HEK293 (cell line): ENCODE measurements around the gene TTC31.

ENCODE experiments used
- GLI2 ChIP-seq: fragments of 450-650 bp; formaldehyde crosslinking; IDR thresholded peaks from 2 replicates; pipeline ENCODE4; 2017; ENCODE audit warnings: missing biosample characterization, missing genetic modification characterization, low read depth, borderline replicate concordance
- GLIS1 ChIP-seq: fragments of 450-650 bp; formaldehyde crosslinking; IDR thresholded peaks from 2 replicates; pipeline ENCODE4 v1.5.1; 2016; ENCODE audit warnings: missing biosample characterization, missing genetic modification characterization
- GLIS2 ChIP-seq: fragments of 450-650 bp; formaldehyde crosslinking; IDR thresholded peaks from 2 replicates; pipeline ENCODE4 v1.5.1; 2016; ENCODE audit warnings: missing biosample characterization, missing genetic modification characterization
- MEIS1 ChIP-seq: sonication (generic); formaldehyde crosslinking; IDR thresholded peaks from 2 replicates; pipeline ENCODE4 v1.8.1; 2022; ENCODE audit warnings: missing genetic modification reagents, mild to moderate bottlenecking, borderline replicate concordance
- OSR2 ChIP-seq: fragments of 450-650 bp; formaldehyde crosslinking; IDR thresholded peaks from 2 replicates; pipeline ENCODE4 v1.5.1; 2016; ENCODE audit warnings: missing biosample characterization, missing genetic modification characterization
- OVOL3 ChIP-seq: fragments of 450-650 bp; formaldehyde crosslinking; IDR thresholded peaks from 2 replicates; pipeline ENCODE4 v1.5.1; 2016; ENCODE audit warnings: missing biosample characterization, missing genetic modification characterization
- RBAK ChIP-seq: fragments of 450-650 bp; formaldehyde crosslinking; IDR thresholded peaks from 2 replicates; pipeline ENCODE4 v1.5.1; 2016; ENCODE audit warnings: missing biosample characterization, missing genetic modification characterization
- TRIM28 ChIP-seq: IDR thresholded peaks from 2 replicates; pipeline ENCODE4 v1.6.1; 2011; ENCODE audit warnings: low read length, control low read depth, borderline replicate concordance
- YY1 ChIP-seq: fragments of 450-650 bp; formaldehyde crosslinking; IDR thresholded peaks from 2 replicates; pipeline ENCODE4 v1.5.1; 2018; ENCODE audit warnings: missing biosample characterization, missing genetic modification characterization
- ZFP3 ChIP-seq: fragments of 450-650 bp; formaldehyde crosslinking; IDR thresholded peaks from 2 replicates; pipeline ENCODE4 v1.5.1; 2016; ENCODE audit warnings: low read depth, missing biosample characterization, missing genetic modification characterization
- ZIC2 ChIP-seq: fragments of 450-650 bp; formaldehyde crosslinking; IDR thresholded peaks from 2 replicates; pipeline ENCODE4 v1.5.1; 2016; ENCODE audit warnings: missing biosample characterization, missing genetic modification characterization
- ZNF121 ChIP-seq: fragments of 450-650 bp; formaldehyde crosslinking; IDR thresholded peaks from 2 replicates; pipeline ENCODE4 v1.5.1; 2016; ENCODE audit warnings: missing biosample characterization, missing genetic modification characterization
- ZNF175 ChIP-seq: fragments of 450-650 bp; formaldehyde crosslinking; IDR thresholded peaks from 2 replicates; pipeline ENCODE4 v1.5.1; 2016; ENCODE audit warnings: missing biosample characterization, missing genetic modification characterization
- ZNF184 ChIP-seq: fragments of 450-650 bp; IDR thresholded peaks from 2 replicates; pipeline ENCODE4 v1.5.1; 2018; ENCODE audit warnings: missing biosample characterization, mild to moderate bottlenecking, missing genetic modification characterization
- ZNF214 ChIP-seq: fragments of 450-650 bp; formaldehyde crosslinking; IDR thresholded peaks from 2 replicates; pipeline ENCODE4 v1.5.1; 2017; ENCODE audit warnings: missing biosample characterization, mild to moderate bottlenecking, missing genetic modification characterization, borderline replicate concordance
- ZNF223 ChIP-seq: fragments of 450-650 bp; formaldehyde crosslinking; IDR thresholded peaks from 2 replicates; pipeline ENCODE4 v1.5.1; 2016; ENCODE audit warnings: missing biosample characterization, missing genetic modification characterization
- ZNF292 ChIP-seq: fragments of 450-650 bp; formaldehyde crosslinking; IDR thresholded peaks from 2 replicates; pipeline ENCODE4 v1.5.1; 2016; ENCODE audit warnings: low read depth, missing biosample characterization, missing genetic modification characterization, borderline replicate concordance
- ZNF311 ChIP-seq: fragments of 450-650 bp; formaldehyde crosslinking; IDR thresholded peaks from 2 replicates; pipeline ENCODE4 v1.5.1; 2017; ENCODE audit warnings: missing biosample characterization, missing genetic modification characterization, borderline replicate concordance
- ZNF354C ChIP-seq: fragments of 450-650 bp; formaldehyde crosslinking; IDR thresholded peaks from 2 replicates; pipeline ENCODE4 v1.5.1; 2016; ENCODE audit warnings: missing biosample characterization, missing genetic modification characterization, low read depth, borderline replicate concordance
- ZNF404 ChIP-seq: fragments of 450-650 bp; formaldehyde crosslinking; IDR thresholded peaks from 2 replicates; pipeline ENCODE4 v1.5.1; 2017; ENCODE audit warnings: missing biosample characterization, missing genetic modification characterization
- ZNF426 ChIP-seq: fragments of 450-650 bp; formaldehyde crosslinking; IDR thresholded peaks from 2 replicates; pipeline ENCODE4 v1.5.1; 2017; ENCODE audit warnings: missing biosample characterization, missing genetic modification characterization, mild to moderate bottlenecking, inconsistent platforms, moderate library complexity
- ZNF514 ChIP-seq: fragments of 450-650 bp; formaldehyde crosslinking; IDR thresholded peaks from 2 replicates; pipeline ENCODE4 v1.5.1; 2016; ENCODE audit warnings: missing biosample characterization, missing genetic modification characterization
- ZNF571 ChIP-seq: fragments of 450-650 bp; formaldehyde crosslinking; IDR thresholded peaks from 2 replicates; pipeline ENCODE4 v1.5.0; 2017; ENCODE audit warnings: missing biosample characterization, missing genetic modification characterization
- ZNF600 ChIP-seq: fragments of 450-650 bp; formaldehyde crosslinking; IDR thresholded peaks from 2 replicates; pipeline ENCODE4 v1.5.1; 2016; ENCODE audit warnings: missing biosample characterization, missing genetic modification characterization
- ZNF624 ChIP-seq: fragments of 450-650 bp; formaldehyde crosslinking; IDR thresholded peaks from 2 replicates; pipeline ENCODE4 v1.5.1; 2017; ENCODE audit warnings: missing biosample characterization, missing genetic modification characterization
- ZNF629 ChIP-seq: fragments of 450-650 bp; formaldehyde crosslinking; IDR thresholded peaks from 2 replicates; pipeline ENCODE4 v1.5.1; 2017; ENCODE audit warnings: missing biosample characterization, missing genetic modification characterization
- ZNF76 ChIP-seq: fragments of 450-650 bp; formaldehyde crosslinking; IDR thresholded peaks from 2 replicates; pipeline ENCODE4; 2016; ENCODE audit warnings: low read depth, missing biosample characterization, missing genetic modification characterization, borderline replicate concordance
- ZNF777 ChIP-seq: fragments of 450-650 bp; formaldehyde crosslinking; IDR thresholded peaks from 2 replicates; pipeline ENCODE4 v1.5.1; 2017; ENCODE audit warnings: missing biosample characterization, missing genetic modification characterization, borderline replicate concordance
- ZNF843 ChIP-seq: fragments of 450-650 bp; formaldehyde crosslinking; IDR thresholded peaks from 2 replicates; pipeline ENCODE4 v1.5.1; 2016; ENCODE audit warnings: missing biosample characterization, missing genetic modification characterization
- ZSCAN16 ChIP-seq: fragments of 450-650 bp; formaldehyde crosslinking; IDR thresholded peaks from 2 replicates; pipeline ENCODE4 v1.5.1; 2016; ENCODE audit warnings: missing biosample characterization, missing genetic modification characterization
- TF ChIP-seq, protein P1 (sequence below): fragments of 450-650 bp; formaldehyde crosslinking; optimal IDR thresholded peaks from 2 replicates; pipeline ENCODE3; 2016; ENCODE audit warnings: missing biosample characterization, mild to moderate bottlenecking, missing genetic modification characterization
- TF ChIP-seq, protein P2 (sequence below): fragments of 450-650 bp; formaldehyde crosslinking; IDR thresholded peaks from 2 replicates; pipeline ENCODE4 v1.5.1; 2016; ENCODE audit warnings: missing biosample characterization, missing genetic modification characterization
- TF ChIP-seq, protein P3 (sequence below): fragments of 450-650 bp; formaldehyde crosslinking; IDR thresholded peaks from 2 replicates; pipeline ENCODE4 v1.5.1; 2017; ENCODE audit warnings: missing biosample characterization, missing genetic modification characterization
- TF ChIP-seq, protein P4 (sequence below): fragments of 450-650 bp; formaldehyde crosslinking; IDR thresholded peaks from 2 replicates; pipeline ENCODE4 v1.5.1; 2016; ENCODE audit warnings: missing biosample characterization, missing genetic modification characterization

Gene TTC31

DNA sequence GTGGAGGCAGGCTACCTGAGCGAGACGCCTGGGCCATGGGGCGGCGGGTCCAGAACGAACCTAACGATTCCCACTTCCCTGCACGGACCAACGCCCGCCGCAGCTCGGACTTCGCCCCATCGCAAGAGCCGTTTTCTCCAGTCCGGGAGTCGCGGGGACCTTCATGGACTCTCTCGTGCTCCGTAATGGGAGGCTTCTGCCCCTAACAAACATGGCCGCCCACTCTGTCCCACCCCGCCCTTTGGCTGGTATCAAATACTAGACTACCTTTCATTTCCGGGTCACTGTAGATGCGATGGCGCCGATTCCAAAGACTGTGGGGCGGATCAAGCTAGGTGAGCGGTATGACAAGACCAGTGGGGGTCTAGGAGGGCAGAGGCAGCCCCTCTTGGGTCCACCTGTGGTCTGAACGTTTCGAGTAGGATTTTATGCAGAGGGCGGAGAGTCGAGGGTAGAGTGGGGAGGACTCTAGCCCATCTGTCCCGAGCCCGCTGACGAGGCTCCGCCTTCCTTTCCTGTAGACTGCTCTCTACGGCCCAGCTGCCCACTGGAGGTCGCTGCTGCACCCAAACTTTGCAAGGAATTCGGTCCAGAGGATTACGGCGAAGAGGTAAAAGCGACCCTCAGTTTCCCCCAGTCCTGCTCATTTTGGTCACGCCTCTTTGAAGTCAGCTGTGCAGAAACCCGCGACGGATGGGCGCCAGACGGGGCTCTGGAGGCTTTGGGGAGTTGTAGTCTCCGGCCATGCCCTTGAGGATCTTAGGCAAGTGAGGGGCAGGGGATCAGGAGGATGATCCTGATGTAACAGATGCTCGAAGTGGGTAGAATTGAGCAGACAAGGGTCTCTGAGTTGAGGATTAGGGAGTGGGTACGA, at the start of gene TTC31, which contains the start of gene CCDC142 (continued):
- TF ChIP-seq ZNF354C (tag by site-specific recombination) (no peak), OSR2 (tag by site-specific recombination) (no peak), ZNF121 (tag by site-specific recombination) (no peak), ZNF600 (tag by site-specific recombination) (peak; percentile 67; the same call in 1 of the 2 replicates), ZNF214 (tag by site-specific recombination) (no peak), TRIM28 (no peak), OVOL3 (tag by site-specific recombination) (no peak), GLIS1 (tag by site-specific recombination) (peak; percentile 51), ZNF777 (tag by site-specific recombination) (no peak), ZNF404 (tag by site-specific recombination) (no peak), ZNF175 (tag by site-specific recombination) (no peak), ZNF426 (tag by site-specific recombination) (no peak), GLIS2 (tag by site-specific recombination) (no peak; the same call in 1 of the 2 replicates), ZNF184 (tag by site-specific recombination) (no peak), ZNF629 (peak; percentile 62; the same call in 1 of the 2 replicates), ZSCAN16 (tag by site-specific recombination) (no peak), RBAK (tag by site-specific recombination) (no peak), ZNF76 (peak; percentile 74), ZNF292 (tag by site-specific recombination) (no peak), ZIC2 (tag by site-specific recombination) (no peak; the same call in 1 of the 2 replicates), ZNF843 (no peak), YY1 (tag by site-specific recombination) (peak; percentile 94), ZNF514 (tag by site-specific recombination) (no peak), ZNF311 (no peak), ZNF571 (tag by site-specific recombination) (no peak), ZNF624 (tag by site-specific recombination) (no peak), GLI2 (no peak), ZFP3 (tag by site-specific recombination) (no peak), ZNF223 (tag by site-specific recombination) (no peak), MEIS1 (CRISPR knock-in tag) (no peak)
- TF ChIP-seq, protein P1, sequence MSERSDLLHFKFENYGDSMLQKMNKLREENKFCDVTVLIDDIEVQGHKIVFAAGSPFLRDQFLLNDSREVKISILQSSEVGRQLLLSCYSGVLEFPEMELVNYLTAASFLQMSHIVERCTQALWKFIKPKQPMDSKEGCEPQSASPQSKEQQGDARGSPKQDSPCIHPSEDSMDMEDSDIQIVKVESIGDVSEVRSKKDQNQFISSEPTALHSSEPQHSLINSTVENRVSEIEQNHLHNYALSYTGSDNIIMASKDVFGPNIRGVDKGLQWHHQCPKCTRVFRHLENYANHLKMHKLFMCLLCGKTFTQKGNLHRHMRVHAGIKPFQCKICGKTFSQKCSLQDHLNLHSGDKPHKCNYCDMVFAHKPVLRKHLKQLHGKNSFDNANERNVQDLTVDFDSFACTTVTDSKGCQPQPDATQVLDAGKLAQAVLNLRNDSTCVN (tag by site-specific recombination), result no peak
- TF ChIP-seq, protein P2, sequence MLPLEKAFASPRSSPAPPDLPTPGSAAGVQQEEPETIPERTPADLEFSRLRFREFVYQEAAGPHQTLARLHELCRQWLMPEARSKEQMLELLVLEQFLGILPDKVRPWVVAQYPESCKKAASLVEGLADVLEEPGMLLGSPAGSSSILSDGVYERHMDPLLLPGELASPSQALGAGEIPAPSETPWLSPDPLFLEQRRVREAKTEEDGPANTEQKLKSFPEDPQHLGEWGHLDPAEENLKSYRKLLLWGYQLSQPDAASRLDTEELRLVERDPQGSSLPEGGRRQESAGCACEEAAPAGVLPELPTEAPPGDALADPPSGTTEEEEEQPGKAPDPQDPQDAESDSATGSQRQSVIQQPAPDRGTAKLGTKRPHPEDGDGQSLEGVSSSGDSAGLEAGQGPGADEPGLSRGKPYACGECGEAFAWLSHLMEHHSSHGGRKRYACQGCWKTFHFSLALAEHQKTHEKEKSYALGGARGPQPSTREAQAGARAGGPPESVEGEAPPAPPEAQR (tag by site-specific recombination), result no peak
- TF ChIP-seq, protein P3, sequence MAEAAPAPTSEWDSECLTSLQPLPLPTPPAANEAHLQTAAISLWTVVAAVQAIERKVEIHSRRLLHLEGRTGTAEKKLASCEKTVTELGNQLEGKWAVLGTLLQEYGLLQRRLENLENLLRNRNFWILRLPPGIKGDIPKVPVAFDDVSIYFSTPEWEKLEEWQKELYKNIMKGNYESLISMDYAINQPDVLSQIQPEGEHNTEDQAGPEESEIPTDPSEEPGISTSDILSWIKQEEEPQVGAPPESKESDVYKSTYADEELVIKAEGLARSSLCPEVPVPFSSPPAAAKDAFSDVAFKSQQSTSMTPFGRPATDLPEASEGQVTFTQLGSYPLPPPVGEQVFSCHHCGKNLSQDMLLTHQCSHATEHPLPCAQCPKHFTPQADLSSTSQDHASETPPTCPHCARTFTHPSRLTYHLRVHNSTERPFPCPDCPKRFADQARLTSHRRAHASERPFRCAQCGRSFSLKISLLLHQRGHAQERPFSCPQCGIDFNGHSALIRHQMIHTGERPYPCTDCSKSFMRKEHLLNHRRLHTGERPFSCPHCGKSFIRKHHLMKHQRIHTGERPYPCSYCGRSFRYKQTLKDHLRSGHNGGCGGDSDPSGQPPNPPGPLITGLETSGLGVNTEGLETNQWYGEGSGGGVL (tag by site-specific recombination), result no peak
- TF ChIP-seq, protein P4, sequence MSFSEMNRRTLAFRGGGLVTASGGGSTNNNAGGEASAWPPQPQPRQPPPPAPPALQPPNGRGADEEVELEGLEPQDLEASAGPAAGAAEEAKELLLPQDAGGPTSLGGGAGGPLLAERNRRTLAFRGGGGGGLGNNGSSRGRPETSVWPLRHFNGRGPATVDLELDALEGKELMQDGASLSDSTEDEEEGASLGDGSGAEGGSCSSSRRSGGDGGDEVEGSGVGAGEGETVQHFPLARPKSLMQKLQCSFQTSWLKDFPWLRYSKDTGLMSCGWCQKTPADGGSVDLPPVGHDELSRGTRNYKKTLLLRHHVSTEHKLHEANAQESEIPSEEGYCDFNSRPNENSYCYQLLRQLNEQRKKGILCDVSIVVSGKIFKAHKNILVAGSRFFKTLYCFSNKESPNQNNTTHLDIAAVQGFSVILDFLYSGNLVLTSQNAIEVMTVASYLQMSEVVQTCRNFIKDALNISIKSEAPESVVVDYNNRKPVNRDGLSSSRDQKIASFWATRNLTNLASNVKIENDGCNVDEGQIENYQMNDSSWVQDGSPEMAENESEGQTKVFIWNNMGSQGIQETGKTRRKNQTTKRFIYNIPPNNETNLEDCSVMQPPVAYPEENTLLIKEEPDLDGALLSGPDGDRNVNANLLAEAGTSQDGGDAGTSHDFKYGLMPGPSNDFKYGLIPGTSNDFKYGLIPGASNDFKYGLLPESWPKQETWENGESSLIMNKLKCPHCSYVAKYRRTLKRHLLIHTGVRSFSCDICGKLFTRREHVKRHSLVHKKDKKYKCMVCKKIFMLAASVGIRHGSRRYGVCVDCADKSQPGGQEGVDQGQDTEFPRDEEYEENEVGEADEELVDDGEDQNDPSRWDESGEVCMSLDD (tag by site-specific recombination), result 0 out of 2 replicates have a peak, but pooled peaks have one; percentile 34
